HG03175 (cell line): ENCODE data around the gene SYNGR4.

Experiments
- ATAC-seq: cut with Tn5 transposase; IDR thresholded peaks from one replicate; pipeline ENCODE4 v1.9.1; 2021; ENCODE audit warnings: mild to moderate bottlenecking, moderate library complexity; ENCODE audit not compliant: unreplicated experiment

The SYNGR4 gene

GRCh38 chr19:48341515-48342413 is 22.4 kb upstream of the SYNGR4 start:
- ATAC-seq, result no peak

GRCh38 chr19:48342414-48342738 is 21.8 kb upstream of the SYNGR4 start:
- no peak for ATAC-seq

GRCh38 chr19:48342841-48343540 is 21.2 kb upstream of the SYNGR4 start:
- no peak for ATAC-seq

- ATAC-seq, result no peak
These were observed 19.3 kb upstream of the SYNGR4 start for GRCh38 chr19:48344892-48345291.

GRCh38 chr19:48346191-48346590 is 18.0 kb upstream of the SYNGR4 start:
- ATAC-seq, result no peak

GRCh38 chr19:48348045-48348444 is 16.1 kb upstream of the SYNGR4 start:
- no peak for ATAC-seq

GRCh38 chr19:48348737-48349136 is 15.4 kb upstream of the SYNGR4 start:
- ATAC-seq, result no peak

GRCh38 chr19:48350856-48351255 is 13.3 kb upstream of the SYNGR4 start:
- ATAC-seq, result no peak

- ATAC-seq, result no peak
These were observed 12.8 kb upstream of the SYNGR4 start for GRCh38 chr19:48351341-48351752.

GRCh38 chr19:48353677-48354076 is 10.5 kb upstream of the SYNGR4 start:
- no peak for ATAC-seq

GRCh38 chr19:48354332-48354992 is 9.7 kb upstream of the SYNGR4 start:
- ATAC-seq, result no peak

GRCh38 chr19:48355365-48355954 is 8.7 kb upstream of the SYNGR4 start:
- no peak for ATAC-seq

- no peak for ATAC-seq
These were observed 5.0 kb upstream of the SYNGR4 start for GRCh38 chr19:48359123-48359522.

- no peak for ATAC-seq
These were observed 2.3 kb upstream of the SYNGR4 start for GRCh38 chr19:48361912-48362311.

GRCh38 chr19:48362716-48363499 is 1.3 kb upstream of the SYNGR4 start:
- peak; percentile 47 for ATAC-seq

- peak; percentile 10 for ATAC-seq
These were observed 712 bp upstream of the SYNGR4 start for GRCh38 chr19:48363500-48363809.

GRCh38 chr19:48364598-48365348 is 606 bp downstream of the SYNGR4 start:
- no peak for ATAC-seq

- no peak for ATAC-seq
These were observed 1.4 kb downstream of the SYNGR4 start for GRCh38 chr19:48365602-48366001.

- no peak for ATAC-seq
These were observed 3.7 kb downstream of the SYNGR4 start for GRCh38 chr19:48367855-48368254.

GRCh38 chr19:48368936-48369335 is 4.8 kb downstream of the SYNGR4 start:
- no peak for ATAC-seq
